Stimulated activated CD8-positive, alpha-beta memory T cell treated with anti-CD3 and anti-CD28 coated beads, Interleukin-15, amount 100 ng/mL, for 48 hours (primary cell): ENCODE results near the gene TBC1D1.

Source experiments
- DNase-seq, 2 donors: peaks; one replicate each; pipeline ENCODE4 v3.0.0-alpha.2; 2020; ENCODE audit warnings: low read depth in 2 of 2

The TBC1D1 gene

GRCh38 chr4:38100474-38101255, 209.8 kb downstream of the TBC1D1 start:
- no peak for DNase-seq

- no peak for DNase-seq
Measured at GRCh38 chr4:38101563-38101962, 210.7 kb downstream of the TBC1D1 start.

GRCh38 chr4:38102957-38103588, 212.2 kb downstream of the TBC1D1 start:
- DNase-seq, result no peak

DNA sequence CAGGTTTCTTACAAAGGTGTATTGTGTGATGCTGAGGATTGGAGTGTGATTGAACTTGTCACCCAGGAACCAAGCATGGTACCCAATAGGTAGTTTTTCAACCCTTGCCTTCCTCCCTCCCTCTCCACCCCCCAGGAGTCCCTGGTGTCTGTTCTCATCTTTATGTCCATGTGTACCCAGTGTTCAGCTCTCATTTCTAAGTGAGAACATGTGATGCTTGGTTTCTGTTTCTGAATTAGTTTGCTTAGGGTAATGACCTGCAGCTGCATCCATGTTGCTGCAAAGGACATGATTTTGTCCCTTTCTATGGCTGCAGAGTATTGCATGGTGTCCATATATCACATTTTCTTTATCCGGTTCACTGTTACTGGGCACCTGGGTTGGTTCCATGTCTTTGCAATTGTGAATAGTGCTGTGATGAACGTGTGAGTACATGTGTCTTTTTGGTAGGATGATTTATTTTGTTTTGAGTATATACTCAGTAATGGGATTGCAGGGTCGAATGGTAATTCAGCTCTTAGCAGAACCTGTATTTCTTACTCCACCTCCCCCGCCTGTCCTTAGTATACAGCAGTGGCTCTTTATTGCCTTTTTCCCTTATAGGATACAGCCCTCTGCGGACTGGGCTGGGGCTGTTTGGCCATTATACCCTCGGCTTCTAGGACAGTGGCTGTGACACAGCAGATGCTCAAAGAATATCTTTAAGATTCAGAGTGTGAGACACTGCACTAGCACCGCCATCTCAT, 214.8 kb downstream of the TBC1D1 start:
- DNase-seq, result no peak

- DNase-seq, result no peak
Measured at GRCh38 chr4:38106311-38106710, 215.4 kb downstream of the TBC1D1 start.

DNA sequence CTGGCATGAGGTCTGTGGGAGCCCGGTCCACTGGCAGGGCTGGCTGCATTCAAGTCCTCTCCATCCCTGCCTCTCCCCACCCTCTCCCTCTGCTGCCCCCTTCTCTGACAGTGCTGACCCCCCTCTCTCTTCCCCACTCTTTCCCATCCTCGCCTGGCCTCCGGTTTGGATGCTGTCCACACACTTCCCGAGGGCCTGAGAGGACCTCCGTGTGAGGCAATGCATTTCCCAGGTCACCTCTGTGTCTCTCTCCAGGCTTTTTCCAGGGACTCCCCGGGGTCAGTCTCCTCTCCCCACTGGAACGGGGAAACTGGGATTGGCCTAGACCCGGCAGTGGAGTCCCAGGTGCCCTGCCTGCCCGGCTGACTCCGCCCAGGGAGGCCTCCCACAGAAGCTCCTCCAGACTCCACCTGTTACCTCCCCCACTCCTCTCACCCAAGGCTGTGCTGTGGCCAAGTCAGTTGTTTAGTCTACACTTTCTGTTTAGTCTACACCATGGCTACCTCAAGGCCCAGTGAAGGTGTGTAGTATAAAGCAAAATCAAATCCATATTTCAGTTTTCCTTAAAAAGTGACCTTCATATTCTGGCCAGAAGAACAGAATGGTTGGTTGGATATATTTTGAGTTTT, 216.1 kb downstream of the TBC1D1 start:
- DNase-seq, result no peak

GRCh38 chr4:38107818-38108217, 216.9 kb downstream of the TBC1D1 start:
- no peak for DNase-seq

DNA sequence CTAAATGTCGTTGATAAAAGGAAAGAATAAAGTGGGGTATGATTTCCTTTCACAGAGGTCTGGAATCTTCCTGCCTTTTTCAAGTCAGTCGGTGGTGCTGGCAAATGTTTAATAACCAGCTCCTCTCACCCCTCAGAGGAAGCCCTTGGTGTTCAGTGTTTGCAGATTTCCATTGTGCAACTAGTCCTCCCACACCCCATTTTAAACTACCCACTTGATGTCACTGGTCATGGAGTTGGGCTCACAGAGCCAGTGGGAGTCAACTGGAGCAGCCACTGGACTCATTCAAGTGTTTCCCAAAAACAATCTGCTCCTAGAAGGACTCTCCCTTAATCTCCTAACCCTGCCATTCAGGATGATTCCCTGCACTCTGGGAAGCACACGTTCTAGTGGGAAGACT, 218.5 kb downstream of the TBC1D1 start:
- no peak for DNase-seq

- DNase-seq, result no peak
Measured at GRCh38 chr4:38109896-38110295, 219.0 kb downstream of the TBC1D1 start.

DNA sequence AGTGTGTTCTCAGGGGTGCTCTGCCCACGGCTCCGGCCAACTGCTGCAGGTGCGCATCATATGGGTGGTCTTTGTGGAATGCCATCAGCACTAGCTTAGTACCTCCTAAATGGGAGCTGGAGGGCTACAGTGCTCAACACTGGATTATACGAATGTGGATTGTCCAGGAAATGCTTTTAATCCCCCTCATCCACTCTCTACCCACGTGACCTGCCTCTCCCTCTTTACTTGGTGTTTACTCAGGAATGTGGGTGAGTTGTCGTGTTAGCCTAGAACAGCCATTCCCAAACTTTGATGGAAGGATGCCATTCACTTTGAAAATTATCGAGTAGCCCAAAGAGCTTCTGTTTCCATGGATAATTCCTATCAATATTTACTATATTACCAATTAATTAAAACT, 220.1 kb downstream of the TBC1D1 start:
- no peak for DNase-seq

- no peak for DNase-seq
Measured at GRCh38 chr4:38111717-38112116, 220.8 kb downstream of the TBC1D1 start.

- no peak for DNase-seq
Measured at GRCh38 chr4:38113132-38113531, 222.2 kb downstream of the TBC1D1 start.

DNA sequence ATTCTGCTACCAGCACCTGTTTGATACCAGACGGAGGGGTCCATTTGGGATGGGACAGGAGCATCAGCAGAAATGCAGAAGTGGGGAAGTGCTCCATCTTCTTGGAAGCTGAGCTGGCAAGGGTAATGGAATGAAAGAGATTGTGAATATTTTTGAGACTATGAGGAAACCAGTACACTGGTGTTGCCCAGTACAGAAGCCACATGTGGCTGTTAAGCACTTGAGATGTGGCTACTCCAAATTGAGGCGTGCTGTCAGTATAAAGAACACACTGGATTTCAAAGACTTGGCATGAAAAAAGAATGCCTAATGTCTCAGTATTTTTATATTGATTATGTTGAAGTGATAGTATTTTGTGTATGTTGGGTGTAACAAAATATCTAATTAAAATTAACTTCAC, 222.7 kb downstream of the TBC1D1 start:
- no peak for DNase-seq

GRCh38 chr4:38114386-38115150, 223.7 kb downstream of the TBC1D1 start:
- DNase-seq, result no peak

DNA sequence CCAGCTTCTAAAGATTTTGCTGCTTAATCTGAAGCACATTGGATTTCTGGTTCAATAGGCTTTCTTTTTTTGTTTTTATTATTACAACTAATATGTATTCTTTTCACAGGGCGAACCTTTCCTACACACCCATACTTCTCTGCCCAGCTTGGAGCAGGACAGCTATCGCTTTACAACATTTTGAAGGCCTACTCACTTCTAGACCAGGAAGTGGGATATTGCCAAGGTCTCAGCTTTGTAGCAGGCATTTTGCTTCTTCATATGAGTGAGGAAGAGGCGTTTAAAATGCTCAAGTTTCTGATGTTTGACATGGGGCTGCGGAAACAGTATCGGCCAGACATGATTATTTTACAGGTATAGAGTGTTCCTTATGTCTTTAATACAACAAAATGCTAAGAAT, 224.7 kb downstream of the TBC1D1 start:
- DNase-seq, result no peak

GRCh38 chr4:38117591-38117990, 226.7 kb downstream of the TBC1D1 start:
- no peak for DNase-seq

DNA sequence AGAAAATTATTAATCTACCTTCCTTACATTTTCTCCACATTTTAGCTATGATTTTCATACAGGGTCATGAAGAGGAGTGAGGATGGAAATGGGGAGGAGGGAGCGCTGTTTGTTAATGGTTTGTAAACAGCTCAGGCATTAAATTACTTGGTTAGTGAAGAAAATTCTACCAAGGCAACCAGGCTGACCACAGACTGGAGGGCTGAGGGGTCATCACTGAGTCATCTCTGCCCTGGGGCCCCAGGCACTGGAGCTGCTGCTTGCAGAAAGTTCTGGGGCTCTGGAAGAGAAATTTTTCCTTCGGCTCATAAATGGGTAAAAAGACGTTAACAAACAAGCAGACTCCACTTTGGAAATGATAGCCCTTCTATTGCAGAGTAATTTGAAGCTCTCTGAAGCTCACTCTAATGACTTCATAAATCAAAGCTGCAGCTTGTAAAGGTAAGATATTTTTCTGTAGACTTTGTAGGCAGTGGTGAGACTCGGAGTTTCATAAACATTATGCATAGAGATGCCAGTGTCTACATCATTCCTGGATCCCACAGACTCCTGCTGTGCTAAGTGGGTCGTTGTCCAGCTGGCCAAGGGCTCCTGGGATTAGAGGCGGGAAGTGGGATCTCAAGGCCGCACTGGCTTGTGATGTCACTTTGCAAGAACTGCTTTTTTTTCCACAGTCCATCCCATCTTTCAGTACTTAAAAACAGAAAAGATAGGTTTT, 228.9 kb downstream of the TBC1D1 start:
- no peak for DNase-seq

GRCh38 chr4:38120772-38121171, 229.9 kb downstream of the TBC1D1 start:
- DNase-seq, result no peak

GRCh38 chr4:38122060-38122459, 231.2 kb downstream of the TBC1D1 start:
- DNase-seq, result no peak

DNA sequence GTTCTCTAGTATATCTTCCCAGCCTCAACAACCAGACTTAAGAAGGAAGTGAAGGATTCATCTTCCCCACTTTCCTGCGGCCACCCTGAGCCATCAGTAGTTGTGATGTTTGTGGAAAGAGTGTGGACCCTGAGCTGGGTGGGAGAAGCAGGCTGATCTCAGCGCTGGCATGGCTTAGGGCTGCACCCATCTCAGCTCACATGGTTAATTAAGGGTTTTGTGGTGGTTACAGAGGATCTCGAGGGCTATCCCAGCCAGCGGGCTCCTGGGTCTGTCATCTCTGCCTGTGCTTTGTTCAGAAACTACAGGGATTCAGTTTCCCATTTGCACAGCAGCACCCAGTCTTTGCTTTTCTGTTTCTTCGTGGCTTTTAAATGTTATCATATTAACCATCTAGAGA, 232.7 kb downstream of the TBC1D1 start:
- no peak for DNase-seq

GRCh38 chr4:38124961-38125360, 234.1 kb downstream of the TBC1D1 start:
- no peak for DNase-seq
